ENCODE measurements around the gene FAM47C. TPM values are rescaled to one million over a fixed set of nuclear protein-coding genes. Genes with fewer than 3 reads are reported as not detected.
A peak's percentile ranks its signal among the peaks of the same experiment; 100 is the strongest.
"Not testable (repeated sequence)": the region's sequence is repeated elsewhere in the genome, so short reads cannot be mapped to it uniquely, and the experiment has no call there.

FAM47C gene
- total RNA-seq, result not detected

DNA sequence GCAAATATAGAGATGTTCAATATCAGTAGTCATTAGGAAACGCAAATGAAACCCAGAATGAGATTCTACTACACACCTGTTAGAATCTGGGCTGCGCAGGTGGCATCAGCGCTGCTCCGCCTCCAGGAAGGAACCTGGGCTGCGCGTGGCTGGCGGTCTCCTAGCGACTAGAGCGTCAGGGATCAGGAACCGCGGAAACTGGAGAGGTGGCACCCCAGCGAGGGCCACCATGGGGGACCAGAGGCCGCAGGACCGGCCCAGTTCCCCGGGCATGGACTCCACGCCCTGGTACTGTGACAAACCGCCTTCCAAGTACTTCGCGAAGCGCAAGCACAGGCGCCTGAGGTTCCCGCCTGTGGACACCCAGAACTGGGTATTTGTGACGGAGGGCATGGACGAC is at the start of gene FAM47C:
Gene FAM47C, plus strand, starts transcription at position 185 of the 400 bp plus-strand sequence. Its CDS starts 45 bp downstream, at position 230.
- DNase-seq, result not testable (repeated sequence)

DNA sequence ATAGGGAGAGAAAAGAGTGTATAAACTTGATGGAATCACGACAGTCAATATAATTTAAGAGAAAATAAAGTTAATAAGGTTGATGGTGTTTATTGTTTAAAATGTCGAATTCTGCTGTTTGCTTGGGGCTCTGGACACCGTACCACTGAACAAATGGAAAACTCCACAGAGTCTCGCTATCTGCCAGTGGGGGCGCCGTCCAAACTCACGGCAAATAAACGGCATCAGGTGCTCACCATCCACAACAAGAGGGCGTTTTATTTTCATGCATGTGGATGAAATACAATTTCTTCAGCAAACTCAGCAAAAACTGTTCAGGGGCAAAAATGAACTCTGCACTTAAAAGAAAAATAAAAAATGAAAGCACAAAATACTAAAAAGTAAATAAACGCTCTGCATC is 46.6 kb upstream of the FAM47C start:
- DNase-seq, result no peak

DNA sequence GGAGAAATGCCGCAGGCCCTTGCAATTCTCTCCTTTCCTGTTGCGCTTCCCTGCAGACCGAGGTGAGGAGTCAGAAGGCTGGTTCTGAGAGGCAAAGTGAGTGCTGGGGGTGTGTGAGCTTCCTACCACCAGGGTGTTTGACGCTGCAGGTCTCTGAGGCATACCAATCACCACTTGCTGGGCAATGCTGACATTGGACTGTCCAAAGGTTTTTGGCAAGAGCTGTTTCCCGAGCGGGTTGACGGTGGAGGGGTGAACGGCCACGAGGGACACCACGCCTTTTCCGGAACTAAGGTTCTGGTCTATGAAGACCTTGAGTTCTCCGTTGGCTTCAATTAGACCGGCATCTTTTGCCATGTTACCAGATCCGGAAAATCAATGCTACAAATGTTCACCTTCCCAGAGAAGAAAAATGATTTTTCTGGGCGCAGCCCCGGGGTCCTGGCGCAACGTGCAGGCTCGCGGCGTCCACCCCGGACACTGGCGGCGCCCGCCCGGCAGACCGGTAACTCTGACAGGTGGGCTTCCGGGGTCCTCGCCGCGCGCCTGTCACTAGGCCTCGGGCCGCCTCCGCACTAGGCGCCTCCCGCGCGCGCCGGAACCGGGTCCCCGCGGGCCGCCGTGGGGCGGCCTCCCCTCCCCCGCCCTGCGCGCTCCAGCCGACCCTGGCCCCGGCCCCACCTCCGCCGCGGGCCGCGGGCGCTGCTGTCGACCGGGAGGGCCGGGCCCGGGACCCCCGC is 44.9 kb upstream of the FAM47C start:
- no peak for DNase-seq

DNA sequence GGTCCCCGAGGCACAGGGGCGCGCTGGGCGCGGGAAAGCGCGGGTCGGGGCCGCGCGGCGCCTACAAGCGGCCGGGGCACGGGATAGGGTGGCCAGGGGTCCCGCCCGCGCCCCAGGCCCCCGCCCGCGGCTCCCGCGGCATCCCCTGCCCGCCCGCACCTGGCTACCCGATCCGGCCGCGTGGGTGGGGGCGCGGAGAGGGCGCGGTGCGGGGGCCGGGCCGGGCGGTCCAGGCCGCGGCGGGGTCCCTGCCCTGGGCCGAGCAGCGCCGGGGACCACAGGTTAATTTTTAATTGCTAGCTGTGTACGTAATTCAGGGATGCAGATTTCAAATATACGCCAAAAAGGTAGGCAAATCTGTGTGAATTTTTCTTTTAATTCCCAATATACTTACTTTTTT is 44.3 kb upstream of the FAM47C start:
- DNase-seq, result no peak

- DNase-seq, result no peak
These were observed 34.6 kb upstream of the FAM47C start for GRCh38 chrX:36973575-36973974.

DNA sequence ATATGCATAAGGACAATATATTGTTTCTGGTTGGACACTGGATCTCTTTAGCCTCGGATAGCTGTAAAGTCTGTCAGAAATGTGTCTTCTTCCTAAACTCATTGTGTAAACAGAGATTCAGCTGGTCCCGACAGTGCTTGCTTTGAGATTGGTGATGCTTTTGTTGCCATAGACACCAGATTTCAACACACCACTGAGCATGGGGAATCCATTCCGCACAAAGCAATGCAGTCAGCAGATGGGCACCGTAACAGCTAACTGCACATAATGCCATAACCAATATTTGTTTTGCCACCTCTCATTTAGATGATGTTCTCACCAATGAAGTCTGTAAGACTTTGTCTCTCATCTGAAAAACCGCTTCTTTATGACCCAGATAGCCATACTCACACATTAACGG is 33.3 kb upstream of the FAM47C start:
- no peak for DNase-seq

DNA sequence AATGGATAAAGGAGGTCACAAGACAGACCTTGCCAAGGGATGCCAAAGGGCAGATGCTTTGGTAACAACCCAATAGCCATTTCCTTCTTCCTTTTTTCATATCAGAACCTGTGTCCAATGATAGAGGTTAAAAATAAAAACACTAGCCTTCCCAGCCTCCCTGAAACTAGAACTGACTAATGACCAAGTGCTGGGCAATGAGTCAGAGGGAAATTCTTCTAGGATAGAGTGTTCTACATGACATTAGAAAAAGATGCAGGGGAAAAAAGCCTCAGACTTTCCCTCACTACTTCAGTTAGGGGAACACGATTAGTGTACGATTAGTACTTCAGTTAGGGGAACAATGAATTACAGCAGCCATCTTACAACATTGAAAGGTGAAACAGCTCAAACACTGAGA is 29.3 kb upstream of the FAM47C start:
- DNase-seq, result no peak

GRCh38 chrX:36983831-36984230 is 24.3 kb upstream of the FAM47C start:
- no peak for DNase-seq

- DNase-seq, result not testable (repeated sequence)
These were observed 22.6 kb upstream of the FAM47C start for GRCh38 chrX:36985416-36986209.

- no peak for DNase-seq
These were observed 21.9 kb upstream of the FAM47C start for GRCh38 chrX:36986231-36986630.

DNA sequence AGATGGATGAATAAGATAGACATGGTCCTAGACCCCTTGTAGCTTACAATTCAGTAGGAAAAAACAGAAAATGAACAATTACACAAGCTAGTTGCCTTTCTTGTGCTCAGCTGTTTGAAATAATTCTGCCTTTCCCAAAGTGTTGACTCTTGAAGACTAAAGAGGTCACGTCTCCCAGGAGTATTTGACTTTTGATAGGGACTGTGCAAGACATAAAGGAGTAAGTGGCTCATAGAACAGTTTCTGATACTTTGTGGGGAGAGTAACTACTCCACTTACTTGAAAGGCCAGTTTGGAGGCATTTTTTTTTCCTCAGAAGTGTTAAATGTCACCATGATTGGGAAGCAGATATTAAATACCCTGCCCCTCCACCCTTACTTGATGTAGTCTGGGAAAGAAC is 21.0 kb upstream of the FAM47C start:
- DNase-seq, result not testable (repeated sequence)

DNA sequence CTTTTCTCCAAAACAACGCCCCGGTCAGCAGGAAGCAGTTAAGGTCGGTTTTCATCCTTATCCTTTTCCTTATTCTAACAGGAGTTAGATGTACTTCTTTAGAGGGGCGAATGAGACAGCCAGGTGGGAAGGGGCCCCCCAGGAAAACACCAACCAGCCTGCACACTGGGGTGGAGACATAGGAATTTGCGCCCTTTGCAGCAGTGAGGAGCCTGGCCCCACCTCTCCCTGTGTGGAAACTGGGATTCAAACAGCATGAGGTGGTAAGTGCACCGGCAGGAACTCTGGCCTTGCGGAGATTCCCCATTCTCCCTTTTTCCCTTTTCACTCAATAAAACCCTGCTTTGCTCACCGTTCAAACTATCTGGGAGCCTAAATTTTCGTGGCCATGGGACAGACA is 8.0 kb upstream of the FAM47C start:
- DNase-seq, result no peak

GRCh38 chrX:37010496-37010895 is 2.3 kb downstream of the FAM47C start:
- no peak for DNase-seq

DNA sequence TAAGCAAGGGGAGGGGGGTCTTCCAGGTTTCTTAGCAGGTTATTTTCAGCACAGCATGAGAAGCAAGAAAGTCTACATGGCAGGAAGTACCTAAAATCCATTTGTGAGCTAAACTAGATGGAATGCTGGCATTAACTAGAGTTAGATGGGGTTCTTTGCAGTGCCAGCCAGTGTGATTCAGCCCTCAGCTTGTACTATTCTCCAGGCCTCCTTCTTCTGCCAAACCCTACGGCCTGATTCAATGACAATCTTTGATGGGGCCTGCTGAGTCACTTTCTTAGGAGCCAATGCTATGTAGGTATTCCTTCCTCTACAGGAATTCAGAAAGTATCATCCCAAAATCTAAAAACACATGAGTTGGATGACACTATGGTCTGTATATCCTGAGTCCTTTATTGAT is 26.1 kb downstream of the FAM47C start:
- not testable (repeated sequence) for DNase-seq

GRCh38 chrX:37036674-37037220 is 28.6 kb downstream of the FAM47C start:
- DNase-seq, result not testable (repeated sequence)

DNA sequence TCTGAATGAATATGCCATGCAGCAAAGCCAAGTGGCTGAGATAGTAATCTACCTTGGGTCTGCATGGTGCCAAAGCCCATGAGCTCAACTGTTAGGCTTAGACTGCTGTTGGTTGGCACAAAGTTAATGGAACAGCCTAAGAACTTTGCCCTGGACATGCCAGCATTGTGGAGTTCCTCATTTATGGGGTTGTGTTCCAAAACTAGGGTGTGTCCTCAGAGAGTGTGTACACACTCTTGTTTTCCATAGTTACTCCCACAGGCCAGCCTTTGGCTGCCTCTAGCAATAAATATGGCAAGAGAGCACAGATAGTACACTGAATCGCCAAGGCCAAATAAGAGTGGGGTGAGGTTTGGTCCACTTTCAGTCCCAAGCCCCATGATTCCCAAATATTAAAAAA is 30.6 kb downstream of the FAM47C start:
- DNase-seq, result not testable (repeated sequence)

- not testable (repeated sequence) for DNase-seq
These were observed 35.1 kb downstream of the FAM47C start for GRCh38 chrX:37042956-37043885.

- no peak for DNase-seq
These were observed 39.6 kb downstream of the FAM47C start for GRCh38 chrX:37047776-37048175.

DNA sequence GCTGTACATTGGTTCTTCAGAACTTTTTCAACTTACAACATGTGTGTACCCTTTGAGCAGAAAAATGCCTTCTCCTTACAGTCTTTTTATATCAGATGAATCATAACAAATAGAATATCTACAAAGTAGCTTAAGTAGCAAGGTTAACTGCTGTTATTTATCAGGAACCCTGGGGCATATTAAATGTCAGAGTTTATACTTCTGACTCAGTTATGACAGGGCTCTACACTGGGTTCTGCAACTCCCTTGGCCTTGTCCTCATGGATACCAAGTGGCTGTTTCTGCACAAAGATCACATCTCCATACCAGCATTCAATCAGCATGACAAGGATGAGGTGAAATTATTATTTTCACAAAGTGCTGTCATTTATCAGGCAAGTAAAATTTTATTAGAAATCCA is 49.4 kb downstream of the FAM47C start:
- DNase-seq, result not testable (repeated sequence)

GRCh38 chrX:37060999-37061398 is 52.8 kb downstream of the FAM47C start:
- peak; percentile 3 for DNase-seq

All from skin of body (tissue), 2 donors.